SU-DHL-6 (cell line): ENCODE measurements around the gene COL1A1.

Experiments
- H2AFZ ChIP-seq: fragments of 200-600 bp; sonication (generic); 2 replicates; pipeline ENCODE4 v1.6.1; 2014; ENCODE audit warnings: low read depth, mild to moderate bottlenecking, moderate library complexity, mixed read lengths, antibody characterized with exemption, low read length; ENCODE audit not compliant: severe bottlenecking
- H3F3A ChIP-seq: fragments of 200-600 bp; shearing (Covaris generic); 2 replicates; pipeline ENCODE4 v1.6.0; 2016; ENCODE audit warnings: antibody characterized with exemption, mild to moderate bottlenecking; ENCODE audit not compliant: insufficient read depth
- H3K27ac ChIP-seq: fragments of 200-600 bp; sonication (generic); 2 replicates; pipeline ENCODE4 v1.5.1; 2016; ENCODE audit warnings: low read depth, mild to moderate bottlenecking, low read length, moderate library complexity, mixed read lengths
- H3K27me3 ChIP-seq: fragments of 200-600 bp; sonication (generic), shearing (Covaris generic); 2 replicates; pipeline ENCODE4 v1.6.0; 2014; ENCODE audit warnings: mild to moderate bottlenecking, low read length
- H3K36me3 ChIP-seq: fragments of 200-600 bp; sonication (generic); 2 replicates; pipeline ENCODE4 v1.6.1; 2014; ENCODE audit warnings: mild to moderate bottlenecking, low read length, mixed read lengths
- H3K4me2 ChIP-seq: fragments of 300-600, 200-600 bp; shearing (Covaris generic), sonication (generic); 2 replicates; pipeline ENCODE4 v1.6.0; 2014; ENCODE audit warnings: low read length, low read depth, mild to moderate bottlenecking; ENCODE audit not compliant: poor library complexity, severe bottlenecking
- H3K4me3 ChIP-seq: fragments of 200-600 bp; sonication (generic); 2 replicates; pipeline ENCODE4 v1.5.1; 2014; ENCODE audit warnings: antibody characterized with exemption, low read length, mild to moderate bottlenecking, mixed read lengths; ENCODE audit not compliant: insufficient read depth, poor library complexity, severe bottlenecking
- H3K79me2 ChIP-seq: fragments of 200-600 bp; sonication (generic); 2 replicates; pipeline ENCODE4 v1.6.1; 2014; ENCODE audit warnings: mild to moderate bottlenecking, low read length, moderate library complexity; ENCODE audit not compliant: insufficient read depth
- H3K9ac ChIP-seq: fragments of 200-600 bp; sonication (generic); 2 replicates; pipeline ENCODE4 v1.7.0; 2014; ENCODE audit warnings: mild to moderate bottlenecking, low read length
- H3K9me2 ChIP-seq: fragments of 200-600 bp; sonication (generic); replicated peaks from 2 replicates; pipeline ENCODE4 v1.6.1; 2014; ENCODE audit warnings: low read length; ENCODE audit not compliant: insufficient read depth
- H3K9me3 ChIP-seq: fragments of 200-600 bp; sonication (generic); 2 replicates; pipeline ENCODE4 v1.6.1; 2014; ENCODE audit warnings: low read length, mixed read lengths; ENCODE audit not compliant: insufficient read depth
- H4K20me1 ChIP-seq: fragments of 200-600 bp; sonication (generic); 2 replicates; pipeline ENCODE4 v1.6.1; 2014; ENCODE audit warnings: low read depth, mild to moderate bottlenecking, antibody characterized with exemption, low read length, moderate library complexity, mixed read lengths
- CTCF ChIP-seq: fragments of 200-600 bp; sonication (generic); IDR thresholded peaks from one replicate; pipeline ENCODE4 v1.5.1; 2017; ENCODE audit warnings: antibody characterized with exemption, mild to moderate bottlenecking, low read length, moderate library complexity; ENCODE audit not compliant: insufficient read depth, poor library complexity, severe bottlenecking
- EZH2phosphoT487 ChIP-seq: fragments of 200-600 bp; sonication (generic), shearing (Covaris generic); conservative IDR thresholded peaks from 2 replicates; pipeline ENCODE4 v1.6.1; 2018; ENCODE audit warnings: mild to moderate bottlenecking, antibody characterized with exemption, low read length, moderate library complexity, mixed read lengths

COL1A1 gene

GRCh38 chr17:50187394-50187725 is 14.1 kb downstream of the COL1A1 start:
- H3K9me3 ChIP-seq = no peaks in the 10 kb centered on the region
- H3K27me3 ChIP-seq = no peaks in the 10 kb centered on the region
- no peaks in the 10 kb centered on the region for H4K20me1 ChIP-seq
- H3K36me3 ChIP-seq = no peaks in the 10 kb centered on the region
- no peaks in the 10 kb centered on the region for H3F3A ChIP-seq
- H3K4me2 ChIP-seq = no peak overlapping the region
- H3K9ac ChIP-seq = no peak overlapping the region
- no peak overlapping the region for H2AFZ ChIP-seq
- no peak overlapping the region for H3K27ac ChIP-seq
- TF ChIP-seq CTCF = no peak
- no peak for TF ChIP-seq EZH2phosphoT487
- no peak overlapping the region for H3K4me3 ChIP-seq
- H3K9me2 ChIP-seq = no peaks in the 10 kb centered on the region
- H3K79me2 ChIP-seq = no peaks in the 10 kb centered on the region

DNA sequence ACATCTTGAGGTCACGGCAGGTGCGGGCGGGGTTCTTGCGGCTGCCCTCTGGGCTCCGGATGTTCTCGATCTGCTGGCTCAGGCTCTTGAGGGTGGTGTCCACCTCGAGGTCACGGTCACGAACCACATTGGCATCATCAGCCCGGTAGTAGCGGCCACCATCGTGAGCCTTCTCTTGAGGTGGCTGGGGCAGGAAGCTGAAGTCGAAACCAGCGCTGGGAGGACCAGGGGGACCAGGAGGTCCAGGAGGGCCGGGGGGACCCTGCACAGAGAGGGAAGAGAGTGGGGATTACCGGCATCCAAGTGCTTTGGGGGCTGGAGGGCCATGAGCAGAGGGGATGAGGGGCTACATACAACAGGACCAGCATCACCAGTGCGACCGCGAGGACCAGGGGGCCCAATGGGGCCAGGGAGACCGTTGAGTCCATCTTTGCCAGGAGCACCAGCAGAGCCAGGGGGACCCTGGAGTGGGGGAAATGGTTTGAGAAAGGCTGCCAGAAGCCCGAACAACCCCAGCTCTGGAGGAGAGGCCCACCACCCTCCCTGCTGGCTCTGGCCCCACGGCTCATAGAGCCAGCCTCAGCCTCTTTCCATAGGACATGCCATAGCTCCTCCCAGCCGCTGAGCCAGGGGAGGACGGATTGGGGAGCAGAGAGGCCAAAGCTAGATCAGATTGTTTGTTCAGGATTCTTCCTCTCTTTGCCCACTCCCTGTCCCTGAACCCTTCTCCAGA is 14.6 kb downstream of the COL1A1 start:
- Histone ChIP-seq H3K4me2 (no peak overlapping the region), H3K9ac (no peak overlapping the region), H3K36me3 (no peaks in the 10 kb centered on the region), H3K9me2 (no peaks in the 10 kb centered on the region), H3K4me3 (no peak overlapping the region), H3K27me3 (no peaks in the 10 kb centered on the region), H3K9me3 (no peaks in the 10 kb centered on the region), H2AFZ (no peak overlapping the region), H4K20me1 (no peaks in the 10 kb centered on the region), H3F3A (no peaks in the 10 kb centered on the region), H3K79me2 (no peaks in the 10 kb centered on the region), H3K27ac (no peak overlapping the region)
- no peak for TF ChIP-seq EZH2phosphoT487
- TF ChIP-seq CTCF = no peak

GRCh38 chr17:50185631-50186471 is 15.6 kb downstream of the COL1A1 start:
- no peaks in the 10 kb centered on the region for H3K36me3 ChIP-seq

More at GRCh38 chr17:50185631-50186471, 15.6 kb downstream of the COL1A1 start:
- H3K27ac ChIP-seq = no peak overlapping the region
- H3F3A ChIP-seq = no peaks in the 10 kb centered on the region
- TF ChIP-seq CTCF (no peak), EZH2phosphoT487 (no peak)
- H3K4me2 ChIP-seq = no peak overlapping the region
- H3K9me2 ChIP-seq = no peaks in the 10 kb centered on the region
- H3K79me2 ChIP-seq = no peaks in the 10 kb centered on the region
- H3K9me3 ChIP-seq = no peaks in the 10 kb centered on the region
- no peak overlapping the region for H3K9ac ChIP-seq
- no peak overlapping the region for H2AFZ ChIP-seq
- no peak overlapping the region for H3K4me3 ChIP-seq
- H3K27me3 ChIP-seq = no peaks in the 10 kb centered on the region
- H4K20me1 ChIP-seq = no peaks in the 10 kb centered on the region
